PC-3 (cell line): Measurements from ENCODE around the gene APC. TPM values are rescaled to one million over a fixed set of nuclear protein-coding genes. Genes with fewer than 3 reads are reported as not detected.
A peak's percentile ranks its signal among the peaks of the same experiment; 100 is the strongest.

Experiments used
- ATAC-seq: fragments of 200-7000 bp; cut with Tn5 transposase; 2 replicates; pipeline ENCODE4 v1.9.1; 2020; ENCODE audit warnings: mild to moderate bottlenecking, moderate library complexity
- BruUV-seq: library from RNA; stranded (reverse); fragments of 400-500 nt; replicated peaks from 2 replicates; lab custom pipeline; 2021; lab: Mats Ljungman, UMichigan
- CTCF ChIA-PET: fragments of 300-600 bp; sonication (Branson Sonifier 250); formaldehyde crosslinking; loops from one replicate; lab custom pipeline; 2022; ENCODE audit warnings: antibody characterized with exemption; lab: Charles Lee
- POLR2A ChIA-PET: fragments of 300-600 bp; sonication (Branson Sonifier 250); formaldehyde crosslinking; loops from one replicate; lab custom pipeline; 2022; ENCODE audit warnings: antibody characterized with exemption; ENCODE audit not compliant: unreplicated experiment; lab: Charles Lee
- DNase-seq: peaks from one replicate; pipeline ENCODE4 v3.0.0-alpha.2; 2015
- H2AFZ ChIP-seq: fragments of 300-600 bp; sonication (generic); 2 replicates; pipeline ENCODE4 v1.6.0; 2016; ENCODE audit warnings: antibody characterized with exemption, low read length
- H3F3A ChIP-seq: fragments of 300-600 bp; sonication (generic); one replicate; pipeline ENCODE4 v1.6.0; 2017; ENCODE audit warnings: antibody characterized with exemption, low read length, control low read depth, mild to moderate bottlenecking; ENCODE audit not compliant: unreplicated experiment
- H3K27ac ChIP-seq: fragments of 300-600 bp; sonication (generic); 2 replicates; pipeline ENCODE4 v1.5.1; 2016; ENCODE audit warnings: mild to moderate bottlenecking, low read length
- H3K27me3 ChIP-seq: fragments of 300-600 bp; sonication (generic); 2 replicates; pipeline ENCODE4 v1.6.1; 2016; ENCODE audit warnings: low read length, mixed read lengths
- H3K36me3 ChIP-seq: fragments of 300-600 bp; sonication (generic); 2 replicates; pipeline ENCODE4 v1.6.1; 2016; ENCODE audit warnings: low read depth, mixed run types, low read length, mixed read lengths
- H3K4me1 ChIP-seq: fragments of 300-600 bp; sonication (generic); 2 replicates; pipeline ENCODE4 v1.5.1; 2016; ENCODE audit warnings: low read length; ENCODE audit not compliant: insufficient read depth
- H3K4me2 ChIP-seq: fragments of 300-600 bp; sonication (generic); 2 replicates; pipeline ENCODE4 v1.6.0; 2016; ENCODE audit warnings: low read length
- H3K4me3 ChIP-seq: fragments of 300-600 bp; sonication (generic); 2 replicates; pipeline ENCODE4 v1.5.1; 2016; ENCODE audit warnings: mild to moderate bottlenecking, low read length, mixed read lengths
- H3K79me2 ChIP-seq: fragments of 300-600 bp; sonication (generic); 2 replicates; pipeline ENCODE4 v1.6.1; 2017; ENCODE audit warnings: low read length, mixed read lengths
- H3K9ac ChIP-seq: fragments of 300-600 bp; sonication (generic); 2 replicates; pipeline ENCODE4 v1.6.0; 2016; ENCODE audit warnings: mild to moderate bottlenecking, low read length
- H3K9me2 ChIP-seq: fragments of 300-600 bp; sonication (generic); replicated peaks from 2 replicates; pipeline ENCODE4 v1.6.1; 2016; ENCODE audit warnings: mixed run types, low read length, mixed read lengths
- H3K9me3 ChIP-seq: fragments of 300-600 bp; sonication (generic); 2 replicates; pipeline ENCODE4 v1.6.1; 2016; ENCODE audit warnings: low read length, mixed read lengths
- H4K20me1 ChIP-seq: fragments of 300-600 bp; sonication (generic); 2 replicates; pipeline ENCODE4 v1.6.1; 2016; ENCODE audit warnings: low read length, mixed read lengths
- CTCF ChIP-seq: fragments of 300-600 bp; sonication (generic); conservative IDR thresholded peaks from 2 replicates; pipeline ENCODE4 v1.5.1; 2017; ENCODE audit warnings: antibody characterized with exemption, low read depth, mild to moderate bottlenecking, low read length
- EZH2 ChIP-seq: fragments of 300-600 bp; sonication (generic); IDR thresholded peaks from one replicate; pipeline ENCODE4 v1.6.1; 2017; ENCODE audit warnings: antibody characterized with exemption, mild to moderate bottlenecking, low read length; ENCODE audit not compliant: unreplicated experiment
- EZH2phosphoT487 ChIP-seq: fragments of 300-600 bp; sonication (generic); IDR thresholded peaks from 2 replicates; pipeline ENCODE4 v1.6.1; 2018; ENCODE audit warnings: mild to moderate bottlenecking, antibody characterized with exemption, low read length, borderline replicate concordance
- intact Hi-C: fragments of 100-400 bp; cut with micrococcal nuclease; formaldehyde crosslinking; loops from 2 replicates; pipeline ENCODE4 v1.9.0; 2023
- total RNA-seq: library from RNA; depleted of rRNA; stranded (reverse); fragments of >200 nt; gene quantifications from 2 replicates; pipeline ENCODE4 v1.2.3, GENCODE V29; 2014

APC gene
- total RNA-seq, 1 experiment from 2014 or later: 31.7 TPM

GRCh38 chr5:112708103-112708622 is 29.5 kb upstream of the APC start:
- Histone ChIP-seq H3K9ac (peak overlapping the region; percentile 93), H3K27ac (peak overlapping the region; percentile 78), H3K9me2 (no peaks in the 10 kb centered on the region), H3K4me3 (peak overlapping the region; percentile 99), H2AFZ (peak overlapping the region; percentile 98), H3K9me3 (no peaks in the 10 kb centered on the region), H4K20me1 (no peaks in the 10 kb centered on the region), H3K27me3 (no peaks in the 10 kb centered on the region), H3K36me3 (no peaks in the 10 kb centered on the region), H3K79me2 (peaks cover 56% of the 10 kb centered on the region), H3K4me2 (peak overlapping the region; percentile 97), H3K4me1 (peaks cover 13% of the 10 kb centered on the region), H3F3A (no peaks in the 10 kb centered on the region)
- DNase-seq (no peak), ATAC-seq (peak; percentile 8)
- ChIA-PET CTCF (no interaction called here), POLR2A (interaction anchor here (0.6 kb wide), 1 partner anchor 41 kb away, joined by 3 read pairs; no protein-coding TSS in a partner anchor)
- intact Hi-C loops: no loop called here
- no peak for TF ChIP-seq EZH2phosphoT487
- no peak for TF ChIP-seq EZH2
- no peak for TF ChIP-seq CTCF
- BruUV-seq: no TSS peak

DNA sequence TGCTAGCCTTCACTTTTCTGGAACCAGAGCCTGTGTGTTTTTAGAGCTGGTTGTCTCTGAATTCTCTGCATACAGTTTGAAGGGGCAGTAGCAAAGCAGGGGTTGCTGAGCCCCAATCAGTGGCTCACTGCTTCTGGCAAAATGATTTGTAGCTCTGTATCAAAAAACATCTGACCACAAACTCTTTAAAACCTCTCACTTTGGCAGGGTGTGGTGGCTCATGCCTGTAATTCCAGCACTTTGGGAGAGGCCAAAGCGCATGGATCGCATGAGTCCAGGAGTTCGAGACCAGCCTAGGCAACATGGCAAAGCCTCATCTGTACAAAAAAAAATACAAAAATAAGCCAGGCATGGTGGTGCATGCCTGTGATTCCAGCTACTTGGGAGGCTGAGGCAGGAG is 28.3 kb upstream of the APC start:
- Histone ChIP-seq H3K4me1 (peaks cover 13% of the 10 kb centered on the region), H3K4me3 (peak overlapping the region; percentile 99), H3K27ac (no peak overlapping the region), H3K9me2 (no peaks in the 10 kb centered on the region), H3K9ac (peak overlapping the region; percentile 93; the same call in 1 of the 2 replicates), H3K4me2 (peak overlapping the region; percentile 97), H4K20me1 (no peaks in the 10 kb centered on the region), H3K36me3 (no peaks in the 10 kb centered on the region), H3F3A (no peaks in the 10 kb centered on the region), H3K9me3 (no peaks in the 10 kb centered on the region), H3K79me2 (peaks cover 69% of the 10 kb centered on the region), H2AFZ (no peak overlapping the region), H3K27me3 (no peaks in the 10 kb centered on the region)
- TF ChIP-seq EZH2phosphoT487 (no peak), EZH2 (no peak), CTCF (no peak)
- ATAC-seq (no peak), DNase-seq (no peak)
- ChIA-PET POLR2A (no interaction called here), CTCF (no interaction called here)
- intact Hi-C loops: no loop called here
- no TSS peak for BruUV-seq

- intact Hi-C loops: no loop called here
- POLR2A ChIA-PET: no interaction called here
- Histone ChIP-seq H3F3A (no peaks in the 10 kb centered on the region), H3K9me3 (no peaks in the 10 kb centered on the region), H3K9ac (no peak overlapping the region), H3K27me3 (no peaks in the 10 kb centered on the region), H3K4me1 (peaks cover 13% of the 10 kb centered on the region), H3K79me2 (peaks cover 84% of the 10 kb centered on the region), H3K4me2 (no peak overlapping the region), H3K27ac (no peak overlapping the region), H3K36me3 (no peaks in the 10 kb centered on the region), H2AFZ (no peak overlapping the region), H3K4me3 (no peak overlapping the region), H3K9me2 (no peaks in the 10 kb centered on the region), H4K20me1 (no peaks in the 10 kb centered on the region)
- DNase-seq: no peak
- ATAC-seq: no peak
- no TSS peak for BruUV-seq
- TF ChIP-seq EZH2 (no peak), EZH2phosphoT487 (no peak), CTCF (no peak)
- CTCF ChIA-PET: no interaction called here
Measured at GRCh38 chr5:112710896-112711295, 26.8 kb upstream of the APC start.
